ENCODE results near the gene DNAH8. TPM values are rescaled to one million over a fixed set of nuclear protein-coding genes. Genes with fewer than 3 reads are reported as not detected.
"Not testable (repeated sequence)": the region's sequence is repeated elsewhere in the genome, so short reads cannot be mapped to it uniquely, and the experiment has no call there.

Gene DNAH8
- total RNA-seq, 1 experiment from 2014 or later: not detected

GRCh38 chr6:38796006-38796405, 80.9 kb downstream of the DNAH8 start:
- DNase-seq (ENCODE audit: low read depth): no peak

DNA sequence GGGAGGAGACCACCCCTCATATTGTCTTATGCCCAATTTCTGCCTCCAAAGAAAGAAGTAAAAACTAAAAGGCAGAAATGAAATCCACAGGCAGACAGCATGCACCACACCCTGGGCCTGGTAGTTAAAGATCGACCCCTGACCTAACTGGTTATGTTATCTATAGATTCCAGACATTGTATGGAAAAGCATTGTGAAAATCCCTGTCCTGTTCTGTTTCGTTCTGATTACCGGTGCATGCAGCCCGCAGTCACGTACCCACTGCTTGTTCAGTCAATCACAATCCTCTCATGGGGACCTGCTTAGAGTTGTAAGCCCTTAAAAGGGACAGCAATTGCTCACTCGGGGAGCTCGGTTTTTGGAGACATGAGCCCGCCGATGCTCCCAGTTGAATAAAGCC, 81.3 kb downstream of the DNAH8 start:
- DNase-seq (ENCODE audit: low read depth): not testable (repeated sequence)

- DNase-seq (ENCODE audit: low read depth): no peak
Observed at GRCh38 chr6:38796850-38797249, 81.7 kb downstream of the DNAH8 start.

- DNase-seq (ENCODE audit: low read depth): no peak
Observed at GRCh38 chr6:38797391-38797790, 82.3 kb downstream of the DNAH8 start.

DNA sequence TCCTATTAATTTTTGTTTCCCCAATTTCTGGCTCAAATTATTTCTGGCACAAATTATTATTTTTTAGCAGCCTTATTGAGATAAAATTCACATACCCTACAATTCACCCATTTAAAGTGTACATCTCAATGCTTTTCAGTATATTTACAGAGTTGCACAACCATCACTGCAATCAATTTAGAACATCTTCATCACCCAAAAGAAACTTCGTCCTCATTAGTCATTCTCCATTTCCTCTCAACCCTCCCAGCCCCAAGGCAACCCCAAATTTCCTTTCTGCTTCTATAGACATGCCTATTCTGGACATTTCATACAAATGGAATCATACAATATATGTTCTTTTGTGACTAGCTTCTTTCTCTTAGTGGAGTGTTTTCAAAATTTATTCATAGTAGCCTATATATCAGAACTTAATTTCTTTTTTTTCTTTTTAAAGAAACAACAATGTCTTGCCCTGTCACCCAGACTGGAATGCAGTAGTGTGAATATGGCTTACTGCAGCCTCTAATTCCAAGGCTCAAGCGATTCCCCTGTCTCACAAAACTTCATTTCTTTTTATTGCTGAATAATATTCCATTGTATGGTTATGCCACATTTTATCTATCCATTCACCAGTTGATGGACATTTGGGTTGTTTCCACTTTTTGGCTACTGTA, 84.5 kb downstream of the DNAH8 start:
- DNase-seq (ENCODE audit: low read depth): no peak

DNA sequence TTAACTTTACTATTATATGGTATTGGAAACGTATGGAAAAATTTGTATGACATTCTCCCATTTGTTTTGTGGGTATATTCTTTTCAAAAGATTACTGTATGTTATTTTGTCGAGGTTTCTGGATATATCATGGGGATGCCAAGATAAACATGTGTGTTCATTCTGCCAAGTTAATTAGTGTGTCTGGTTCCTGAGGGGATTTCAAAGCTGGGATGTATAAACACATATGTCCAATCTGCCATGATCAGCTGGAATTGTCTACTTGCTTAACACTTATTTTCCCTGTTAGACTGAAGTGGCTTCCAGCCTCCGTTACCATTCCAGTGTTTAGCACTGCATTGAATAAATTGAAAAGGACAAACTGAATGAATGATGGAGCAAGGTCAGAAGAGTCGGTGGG, 86.2 kb downstream of the DNAH8 start:
- DNase-seq (ENCODE audit: low read depth): no peak

GRCh38 chr6:38802497-38802896, 87.4 kb downstream of the DNAH8 start:
- no peak for DNase-seq (ENCODE audit: low read depth)

DNA sequence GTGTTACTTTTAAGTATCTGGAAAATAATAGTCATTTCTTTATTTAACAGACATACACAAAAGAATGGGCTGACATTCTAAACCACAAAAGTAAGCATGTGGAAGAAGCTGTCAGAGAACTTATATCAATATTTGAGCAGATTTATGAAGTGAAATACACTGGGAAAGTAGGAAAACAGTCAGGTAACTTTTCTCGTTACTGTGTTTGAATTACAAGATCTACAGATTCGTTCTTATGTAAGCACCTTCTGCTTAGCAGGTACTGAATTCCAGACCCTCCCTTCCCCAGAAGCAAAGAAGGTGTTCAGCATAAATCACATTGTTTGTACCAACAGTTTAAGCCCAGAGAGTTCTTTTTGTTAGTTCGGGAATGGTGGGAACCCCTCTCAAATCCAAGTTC, 88.0 kb downstream of the DNAH8 start:
- no peak for DNase-seq (ENCODE audit: low read depth)

- no peak for DNase-seq (ENCODE audit: low read depth)
Observed at GRCh38 chr6:38804358-38804757, 89.2 kb downstream of the DNAH8 start.

GRCh38 chr6:38805127-38805655, 90.1 kb downstream of the DNAH8 start:
- no peak for DNase-seq (ENCODE audit: low read depth)

DNA sequence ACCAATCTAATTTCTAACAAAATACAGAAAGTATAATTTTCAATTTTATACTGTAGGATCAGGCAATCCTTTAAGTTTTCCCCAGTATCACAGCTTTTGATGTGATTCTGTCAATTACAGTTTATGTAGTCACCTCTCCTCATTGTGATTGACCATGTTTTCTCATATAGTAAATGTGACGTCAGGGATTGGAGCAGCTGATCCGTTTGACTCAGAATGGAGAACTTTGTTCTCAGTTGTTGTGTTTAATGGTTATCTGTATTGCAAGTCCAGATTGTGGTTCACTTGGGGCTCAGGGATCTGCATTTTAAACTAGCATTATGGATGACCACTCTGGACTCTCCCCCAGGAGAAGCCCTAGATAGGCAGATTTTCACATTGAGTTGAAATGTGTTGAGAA, 90.6 kb downstream of the DNAH8 start:
- DNase-seq (ENCODE audit: low read depth): no peak

DNA sequence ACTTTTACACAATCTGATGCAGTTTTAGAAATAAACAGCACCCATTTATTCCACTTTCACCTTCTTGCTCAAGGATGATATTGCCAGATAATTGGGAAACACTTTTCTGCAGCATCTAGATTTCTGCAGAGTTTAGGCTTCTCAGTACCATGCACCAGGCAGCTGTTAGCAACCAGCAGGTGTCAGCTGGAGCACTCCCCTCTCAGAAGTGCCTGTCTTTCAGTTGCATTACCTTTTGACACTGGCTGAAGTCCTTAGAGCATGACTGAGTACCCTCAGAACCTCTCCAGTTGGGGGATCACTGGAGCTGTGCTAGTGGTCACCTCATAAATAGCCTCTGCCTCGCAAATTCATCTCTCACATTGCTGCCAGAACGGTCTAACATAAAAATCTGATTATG, 91.2 kb downstream of the DNAH8 start:
- DNase-seq (ENCODE audit: low read depth): no peak

- DNase-seq (ENCODE audit: low read depth): no peak
Observed at GRCh38 chr6:38806833-38807232, 91.7 kb downstream of the DNAH8 start.

DNA sequence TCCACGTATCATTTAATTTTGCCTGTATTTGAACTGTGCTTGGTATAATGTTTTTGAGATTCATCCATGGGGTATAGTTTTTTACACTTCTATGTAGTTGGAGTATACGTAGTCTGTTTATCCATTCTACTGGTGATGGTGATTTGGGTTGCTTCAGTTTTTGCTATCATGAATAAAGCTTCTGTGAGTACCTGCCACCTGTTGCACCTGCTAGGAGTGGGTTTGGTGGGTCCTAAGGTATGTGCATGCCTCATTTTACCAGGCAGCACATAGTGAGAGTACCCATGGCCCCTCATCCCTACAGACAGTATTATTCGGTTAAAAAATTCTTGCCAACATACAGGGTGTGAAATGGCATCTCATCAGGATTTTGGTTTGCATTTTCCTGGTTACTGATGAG, 92.9 kb downstream of the DNAH8 start:
- DNase-seq (ENCODE audit: low read depth): no peak

GRCh38 chr6:38813041-38813823, 98.1 kb downstream of the DNAH8 start:
- no peak for DNase-seq (ENCODE audit: low read depth)

GRCh38 chr6:38814761-38815160, 99.7 kb downstream of the DNAH8 start:
- DNase-seq (ENCODE audit: low read depth): no peak

DNA sequence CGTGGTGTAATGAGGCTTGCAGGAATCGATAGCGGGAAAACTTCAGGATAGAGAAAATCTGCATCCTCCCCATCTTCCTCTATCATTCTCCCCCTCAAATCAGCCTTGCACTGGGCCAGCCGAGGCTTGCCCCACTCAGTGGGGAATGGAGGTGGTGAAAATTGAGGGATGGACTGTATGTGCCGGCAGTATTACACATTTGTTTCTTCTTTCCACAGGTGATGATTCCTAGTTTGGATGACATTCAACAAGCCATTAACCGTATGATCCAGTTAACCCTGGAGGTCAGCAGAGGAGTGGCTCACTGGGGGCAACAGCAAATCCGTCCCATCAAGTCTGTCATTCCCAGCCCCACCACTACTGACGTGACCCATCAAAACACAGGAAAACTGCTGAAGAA, 100.1 kb downstream of the DNAH8 start:
- no peak for DNase-seq (ENCODE audit: low read depth)

GRCh38 chr6:38818691-38819090, 103.6 kb downstream of the DNAH8 start:
- no peak for DNase-seq (ENCODE audit: low read depth)

GRCh38 chr6:38822963-38823362, 107.9 kb downstream of the DNAH8 start:
- DNase-seq (ENCODE audit: low read depth): no peak

- DNase-seq (ENCODE audit: low read depth): no peak
Observed at GRCh38 chr6:38824243-38824894, 109.3 kb downstream of the DNAH8 start.

DNA sequence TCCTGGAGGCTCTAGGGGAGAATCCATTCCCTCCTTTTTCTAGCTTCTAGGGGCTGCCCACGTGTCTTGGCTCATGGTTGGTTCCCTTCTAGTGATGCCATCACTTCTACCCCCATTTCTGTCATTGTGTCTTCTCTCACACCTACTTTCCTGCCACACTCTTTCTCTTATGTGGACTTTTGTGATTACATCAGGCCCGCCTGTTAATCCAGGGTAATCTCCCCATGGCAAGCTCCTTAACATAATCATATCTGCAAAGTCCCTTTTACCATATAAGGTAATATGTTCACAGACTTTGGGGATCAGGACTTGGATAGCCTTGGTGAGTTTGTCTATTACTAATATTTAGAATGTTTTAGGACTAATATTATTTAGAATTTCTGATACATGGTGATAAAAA, 111.9 kb downstream of the DNAH8 start:
- DNase-seq (ENCODE audit: low read depth): no peak

GRCh38 chr6:38831865-38832264, 116.8 kb downstream of the DNAH8 start:
- DNase-seq (ENCODE audit: low read depth): no peak

DNA sequence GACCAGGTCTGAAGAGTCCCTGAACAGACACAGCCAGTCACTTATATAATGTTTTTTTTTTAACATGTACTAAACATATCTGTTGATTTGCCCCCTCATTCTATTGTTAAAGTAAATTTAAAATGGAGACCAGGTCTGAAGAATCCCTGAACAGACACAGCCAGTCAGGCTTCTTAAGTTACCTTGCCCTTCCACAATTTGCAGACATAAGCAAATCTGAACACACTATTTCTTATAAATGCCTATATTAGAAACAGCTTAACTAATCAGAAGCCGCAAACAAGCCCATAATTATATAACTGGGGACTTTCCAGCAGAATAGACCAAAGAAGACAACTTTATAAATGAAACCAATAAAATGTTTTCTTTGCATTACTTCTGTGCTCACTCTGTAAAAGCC, 118.2 kb downstream of the DNAH8 start:
- no peak for DNase-seq (ENCODE audit: low read depth)
